Measurements from ENCODE around the gene CDH13.

GRCh38 chr16:83355570-83356218 lies 728.9 kb downstream of the CDH13 start:
- TF ChIP-seq, protein P1, sequence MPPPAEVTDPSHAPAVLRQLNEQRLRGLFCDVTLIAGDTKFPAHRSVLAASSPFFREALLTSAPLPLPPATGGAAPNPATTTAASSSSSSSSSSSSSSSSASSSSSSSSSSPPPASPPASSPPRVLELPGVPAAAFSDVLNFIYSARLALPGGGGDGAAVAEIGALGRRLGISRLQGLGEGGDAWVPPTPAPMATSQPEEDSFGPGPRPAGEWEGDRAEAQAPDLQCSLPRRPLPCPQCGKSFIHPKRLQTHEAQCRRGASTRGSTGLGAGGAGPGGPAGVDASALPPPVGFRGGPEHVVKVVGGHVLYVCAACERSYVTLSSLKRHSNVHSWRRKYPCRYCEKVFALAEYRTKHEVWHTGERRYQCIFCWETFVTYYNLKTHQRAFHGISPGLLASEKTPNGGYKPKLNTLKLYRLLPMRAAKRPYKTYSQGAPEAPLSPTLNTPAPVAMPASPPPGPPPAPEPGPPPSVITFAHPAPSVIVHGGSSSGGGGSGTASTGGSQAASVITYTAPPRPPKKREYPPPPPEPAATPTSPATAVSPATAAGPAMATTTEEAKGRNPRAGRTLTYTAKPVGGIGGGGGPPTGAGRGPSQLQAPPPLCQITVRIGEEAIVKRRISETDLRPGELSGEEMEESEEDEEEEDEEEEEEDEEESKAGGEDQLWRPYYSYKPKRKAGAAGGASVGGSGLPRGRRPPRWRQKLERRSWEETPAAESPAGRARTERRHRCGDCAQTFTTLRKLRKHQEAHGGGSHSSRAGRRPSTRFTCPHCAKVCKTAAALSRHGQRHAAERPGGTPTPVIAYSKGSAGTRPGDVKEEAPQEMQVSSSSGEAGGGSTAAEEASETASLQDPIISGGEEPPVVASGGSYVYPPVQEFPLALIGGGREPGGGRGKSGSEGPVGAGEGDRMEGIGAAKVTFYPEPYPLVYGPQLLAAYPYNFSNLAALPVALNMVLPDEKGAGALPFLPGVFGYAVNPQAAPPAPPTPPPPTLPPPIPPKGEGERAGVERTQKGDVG (CRISPR knock-in tag; IDR thresholded peaks at IDR 0.05) = no peak
- no peak for TF ChIP-seq CTCF (IDR thresholded peaks at IDR 0.05 in 2 of 3, conservative IDR thresholded peaks at IDR 0.05 in 1 of 3; ENCODE audit: control insufficient read depth in 2 of 3, extremely low read depth in 1 of 3, insufficient read depth in 1 of 3, low read depth in 3 of 3, low read length in 3 of 3)
- no peak for TF ChIP-seq HDGF (IDR thresholded peaks at IDR 0.05)
- TF ChIP-seq POLR2AphosphoS5 (IDR thresholded peaks at IDR 0.05; ENCODE audit: low read length) = no peak
- TF ChIP-seq SRF (IDR thresholded peaks at IDR 0.05; ENCODE audit: low read depth in 2 of 2, low read length in 2 of 2) = no peak
- TF ChIP-seq CEBPB (IDR thresholded peaks at IDR 0.05; ENCODE audit: borderline replicate concordance in 1 of 2, low read depth in 2 of 2, low read length in 2 of 2) = no peak
- TF ChIP-seq, protein P2, sequence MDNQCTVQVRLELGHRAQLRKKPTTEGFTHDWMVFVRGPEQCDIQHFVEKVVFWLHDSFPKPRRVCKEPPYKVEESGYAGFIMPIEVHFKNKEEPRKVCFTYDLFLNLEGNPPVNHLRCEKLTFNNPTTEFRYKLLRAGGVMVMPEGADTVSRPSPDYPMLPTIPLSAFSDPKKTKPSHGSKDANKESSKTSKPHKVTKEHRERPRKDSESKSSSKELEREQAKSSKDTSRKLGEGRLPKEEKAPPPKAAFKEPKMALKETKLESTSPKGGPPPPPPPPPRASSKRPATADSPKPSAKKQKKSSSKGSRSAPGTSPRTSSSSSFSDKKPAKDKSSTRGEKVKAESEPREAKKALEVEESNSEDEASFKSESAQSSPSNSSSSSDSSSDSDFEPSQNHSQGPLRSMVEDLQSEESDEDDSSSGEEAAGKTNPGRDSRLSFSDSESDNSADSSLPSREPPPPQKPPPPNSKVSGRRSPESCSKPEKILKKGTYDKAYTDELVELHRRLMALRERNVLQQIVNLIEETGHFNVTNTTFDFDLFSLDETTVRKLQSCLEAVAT (IDR thresholded peaks at IDR 0.05) = no peak
